Fibroblast of lung (primary cell): ENCODE results near the gene TRAPPC12. TPM values are rescaled to one million over a fixed set of nuclear protein-coding genes. Genes with fewer than 3 reads are reported as not detected.

Experiments
- DNase-seq, 2 donors: peaks; one replicate each; pipeline versions ENCODE4 v3.0.0 to v3.0.0-alpha.2; 2010; ENCODE audit warnings: low read depth in 2 of 2
- H2AFZ ChIP-seq: 2 replicates; pipeline ENCODE4 v1.5.1; 2012; ENCODE audit warnings: low read length, control low read depth, inconsistent platforms
- H3K27ac ChIP-seq: 2 replicates; pipeline ENCODE4 v1.5.1; 2011; ENCODE audit warnings: low read length, control low read depth; ENCODE audit not compliant: insufficient read depth
- H3K27me3 ChIP-seq: 2 replicates; pipeline ENCODE4 v1.5.1; 2011; ENCODE audit warnings: mild to moderate bottlenecking, low read length; ENCODE audit not compliant: control insufficient read depth, insufficient read depth
- H3K36me3 ChIP-seq: 2 replicates; pipeline ENCODE4 v1.5.1; 2011; ENCODE audit warnings: low read length; ENCODE audit not compliant: control insufficient read depth, insufficient read depth
- H3K4me1 ChIP-seq: 2 replicates; pipeline ENCODE4 v1.5.1; 2011; ENCODE audit warnings: low read length; ENCODE audit not compliant: control insufficient read depth, insufficient read depth; ENCODE audit errors: extremely low read depth
- H3K4me2 ChIP-seq: 2 replicates; pipeline ENCODE4 v1.5.1; 2011; ENCODE audit warnings: low read length, control low read depth; ENCODE audit not compliant: insufficient read depth; ENCODE audit errors: extremely low read depth
- H3K4me3 ChIP-seq, 4 experiments: fragments of 200-600 bp in 1 of 4; sonication (generic) in 1 of 4; replicated peaks in 1 of 4; 2 replicates each; pipeline ENCODE4 v1.5.1; 2011 to 2016; ENCODE audit warnings: low read length in 4 of 4, low read depth in 3 of 4, mild to moderate bottlenecking in 3 of 4, control low read depth in 2 of 4, inconsistent platforms in 1 of 4, mixed read lengths in 1 of 4; ENCODE audit not compliant: insufficient read depth in 1 of 4; ENCODE audit errors: control extremely low read depth in 1 of 4
- H3K79me2 ChIP-seq: 2 replicates; pipeline ENCODE4 v1.5.1; 2012; ENCODE audit warnings: mild to moderate bottlenecking, low read length, inconsistent platforms; ENCODE audit not compliant: control insufficient read depth, insufficient read depth
- H3K9ac ChIP-seq: 2 replicates; pipeline ENCODE4 v1.5.1; 2011; ENCODE audit warnings: mild to moderate bottlenecking, low read length, control low read depth; ENCODE audit not compliant: insufficient read depth
- H3K9me3 ChIP-seq: 2 replicates; pipeline ENCODE4 v1.5.1; 2012; ENCODE audit warnings: low read depth, low read length; ENCODE audit not compliant: control insufficient read depth, insufficient read depth
- H4K20me1 ChIP-seq: 2 replicates; pipeline ENCODE4 v1.5.1; 2011; ENCODE audit warnings: low read length; ENCODE audit not compliant: control insufficient read depth, insufficient read depth; ENCODE audit errors: extremely low read depth
- EZH2 ChIP-seq: IDR thresholded peaks from 2 replicates; pipeline ENCODE4 v1.5.1; 2012; ENCODE audit warnings: low read length, control low read depth, mild to moderate bottlenecking; ENCODE audit errors: missing control alignments
- polyA plus RNA-seq, 2 donors: library from polyadenylated mRNA; depleted of rRNA in 1 of 2; stranded (reverse) in 1 of 2; unstranded in 1 of 2; fragments of >200 nt; gene quantifications; 2 replicates each; pipeline ENCODE4 v1.2.1, GENCODE V29; 2011 to 2012; ENCODE audit warnings: missing spikeins in 1 of 2
- total RNA-seq: library from RNA; depleted of rRNA; stranded (reverse); fragments of >200 nt; gene quantifications from 2 replicates; pipeline ENCODE4 v1.2.1, GENCODE V29; 2014
- TF ChIP-seq, protein P1 (sequence below), 2 donors: IDR thresholded peaks in 1 of 2; conservative IDR thresholded peaks in 1 of 2; 1 replicate in 1 of 2; 2 replicates in 1 of 2; pipeline ENCODE4 v1.5.1; 2011 to 2012; ENCODE audit warnings: low read length in 2 of 2, control low read depth in 1 of 2, inconsistent platforms in 1 of 2, low read depth in 1 of 2, mild to moderate bottlenecking in 1 of 2

TRAPPC12 gene
- total and polyA plus RNA-seq, 2 donors (not counting 1 experiment from before 2014, with no cell fraction given) = 33.7 to 53.2 TPM

DNA sequence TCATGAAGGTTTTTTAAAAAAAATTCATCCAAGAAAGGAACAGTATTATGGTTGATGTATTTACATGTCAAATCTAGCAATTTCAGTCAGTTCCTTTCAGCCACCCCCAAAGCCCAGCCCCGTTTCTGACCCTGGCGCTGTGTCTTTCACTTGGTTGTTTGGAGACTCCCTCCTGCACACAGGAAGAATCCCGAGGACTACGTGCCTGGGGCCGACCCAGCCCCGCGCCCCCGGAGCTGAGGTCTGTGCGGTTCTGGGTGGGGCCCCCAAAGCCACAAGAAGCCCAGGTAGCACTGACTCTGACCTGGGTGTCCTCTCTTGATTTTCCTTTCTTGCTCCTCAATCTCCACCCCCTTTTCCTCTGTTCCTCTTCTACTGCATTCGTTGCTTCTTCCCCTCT, 49.1 kb downstream of the TRAPPC12 start:
- Histone ChIP-seq H3K27me3 (no peaks in the 10 kb centered on the region), H3K27ac (no peak overlapping the region), H3K4me2 (no peak overlapping the region), H3K36me3 (peaks cover 12% of the 10 kb centered on the region), H3K4me3 (no peak overlapping the region), H3K79me2 (no peaks in the 10 kb centered on the region), H2AFZ (no peak overlapping the region), H3K9ac (no peak overlapping the region), H4K20me1 (no peaks in the 10 kb centered on the region), H3K4me1 (no peaks in the 10 kb centered on the region), H3K9me3 (no peaks in the 10 kb centered on the region)
- DNase-seq = no peak
- no peak for TF ChIP-seq EZH2
- TF ChIP-seq, protein P1, sequence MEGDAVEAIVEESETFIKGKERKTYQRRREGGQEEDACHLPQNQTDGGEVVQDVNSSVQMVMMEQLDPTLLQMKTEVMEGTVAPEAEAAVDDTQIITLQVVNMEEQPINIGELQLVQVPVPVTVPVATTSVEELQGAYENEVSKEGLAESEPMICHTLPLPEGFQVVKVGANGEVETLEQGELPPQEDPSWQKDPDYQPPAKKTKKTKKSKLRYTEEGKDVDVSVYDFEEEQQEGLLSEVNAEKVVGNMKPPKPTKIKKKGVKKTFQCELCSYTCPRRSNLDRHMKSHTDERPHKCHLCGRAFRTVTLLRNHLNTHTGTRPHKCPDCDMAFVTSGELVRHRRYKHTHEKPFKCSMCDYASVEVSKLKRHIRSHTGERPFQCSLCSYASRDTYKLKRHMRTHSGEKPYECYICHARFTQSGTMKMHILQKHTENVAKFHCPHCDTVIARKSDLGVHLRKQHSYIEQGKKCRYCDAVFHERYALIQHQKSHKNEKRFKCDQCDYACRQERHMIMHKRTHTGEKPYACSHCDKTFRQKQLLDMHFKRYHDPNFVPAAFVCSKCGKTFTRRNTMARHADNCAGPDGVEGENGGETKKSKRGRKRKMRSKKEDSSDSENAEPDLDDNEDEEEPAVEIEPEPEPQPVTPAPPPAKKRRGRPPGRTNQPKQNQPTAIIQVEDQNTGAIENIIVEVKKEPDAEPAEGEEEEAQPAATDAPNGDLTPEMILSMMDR (conservative IDR thresholded peaks at IDR 0.05 in 1 of 2, IDR thresholded peaks at IDR 0.05 in 1 of 2; ENCODE audit: low read depth in 1 of 2, low read length in 2 of 2) = no peak

DNA sequence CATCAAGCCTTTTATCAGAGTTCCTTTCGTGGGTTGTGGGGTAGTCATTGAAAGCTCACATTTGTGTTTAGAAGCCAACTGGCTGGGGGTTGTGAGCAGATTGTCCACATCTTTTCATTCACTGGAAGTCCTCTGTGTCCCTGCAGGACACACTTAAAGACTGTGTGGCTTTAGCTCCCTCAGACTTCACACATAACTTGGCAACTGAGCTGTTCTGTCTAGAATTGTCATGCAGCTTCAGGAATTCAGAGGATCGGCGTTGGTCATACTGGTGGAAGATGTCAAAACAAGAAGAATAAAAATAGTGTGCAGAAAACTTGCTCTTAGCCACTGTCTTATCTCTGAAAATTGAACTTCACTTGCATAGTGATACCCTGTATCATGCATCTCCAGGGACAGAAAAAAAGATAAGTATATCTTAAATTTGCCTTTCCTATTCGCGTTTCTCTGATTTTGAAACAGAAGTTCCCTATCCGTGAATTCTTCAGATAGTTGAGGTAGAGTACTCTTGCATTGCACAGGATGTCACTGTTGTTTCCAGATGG, 49.6 kb downstream of the TRAPPC12 start:
- Histone ChIP-seq H3K9ac (no peak overlapping the region), H3K36me3 (peaks cover 9% of the 10 kb centered on the region)
- no peak for TF ChIP-seq EZH2
- TF ChIP-seq, protein P1 (conservative IDR thresholded peaks at IDR 0.05 in 1 of 2, IDR thresholded peaks at IDR 0.05 in 1 of 2; ENCODE audit: low read depth in 1 of 2, low read length in 2 of 2) = no peak

DNA sequence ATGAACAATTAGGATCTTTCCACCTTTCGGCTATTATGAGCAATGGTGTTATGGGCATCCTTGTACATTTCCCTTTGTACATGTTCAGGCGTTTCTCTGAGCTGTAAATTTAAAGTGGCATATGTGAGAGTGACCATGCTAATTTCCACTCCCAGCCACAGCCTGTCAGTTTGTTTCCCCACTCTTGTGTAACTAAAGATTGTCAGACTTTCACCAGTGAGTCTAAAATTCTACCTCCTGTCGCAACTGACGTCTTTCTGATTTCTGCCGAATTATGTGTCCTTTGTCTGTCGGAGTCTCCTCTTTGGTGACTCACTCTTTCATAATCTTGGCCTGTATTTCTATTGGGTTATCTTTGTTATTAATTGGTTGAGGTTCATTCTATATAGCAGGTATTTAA, 50.7 kb downstream of the TRAPPC12 start:
- no peaks in the 10 kb centered on the region for H3K4me1 ChIP-seq
- no peak overlapping the region for H3K27ac ChIP-seq
- peak; percentile 11 to 41 for DNase-seq
- no peaks in the 10 kb centered on the region for H4K20me1 ChIP-seq
- TF ChIP-seq EZH2 = no peak
- TF ChIP-seq, protein P1 (conservative IDR thresholded peaks at IDR 0.05 in 1 of 2, IDR thresholded peaks at IDR 0.05 in 1 of 2; ENCODE audit: low read depth in 1 of 2, low read length in 2 of 2) = no peak
- H3K27me3 ChIP-seq = no peaks in the 10 kb centered on the region
- H2AFZ ChIP-seq = no peak overlapping the region
- H3K79me2 ChIP-seq = no peaks in the 10 kb centered on the region
- H3K9ac ChIP-seq = no peak overlapping the region
- no peak overlapping the region for H3K4me3 ChIP-seq
- peaks cover 6% of the 10 kb centered on the region for H3K36me3 ChIP-seq
- H3K4me2 ChIP-seq = no peak overlapping the region
- H3K9me3 ChIP-seq = no peaks in the 10 kb centered on the region

More for the DNA sequence above, 49.6 kb downstream of the TRAPPC12 start:
- Histone ChIP-seq H3K27me3 (no peaks in the 10 kb centered on the region), H3K27ac (no peak overlapping the region), H3K4me2 (no peak overlapping the region), H3K4me3 (no peak overlapping the region), H3K9me3 (no peaks in the 10 kb centered on the region), H3K4me1 (no peaks in the 10 kb centered on the region), H2AFZ (no peak overlapping the region), H3K79me2 (no peaks in the 10 kb centered on the region), H4K20me1 (no peaks in the 10 kb centered on the region)
- DNase-seq = peak in 1 of 2 donors; percentile 12
